ENCODE data around the gene NFILZ. TPM values are rescaled to one million over a fixed set of nuclear protein-coding genes. Genes with fewer than 3 reads are reported as not detected.
A peak's percentile ranks its signal among the peaks of the same experiment; 100 is the strongest.

Gene NFILZ
- total RNA-seq, 6 donors from 2014 or later, result not detected

- H3K27ac ChIP-seq, result no peak overlapping the region
- H3K9me3 ChIP-seq, result no peaks in the 10 kb centered on the region
- 71 to 87% methylated on average over 2 to 5 of the region's 5 CpGs for WGBS, 2 donors
- H3K36me3 ChIP-seq, result no peaks in the 10 kb centered on the region
- H3K4me3 ChIP-seq, result no peak overlapping the region
- no peak for TF ChIP-seq POLR2A (IDR thresholded peaks at IDR 0.05)
- no peak for TF ChIP-seq POLR2AphosphoS5 (IDR thresholded peaks at IDR 0.05)
- no peak for TF ChIP-seq CTCF (IDR thresholded peaks at IDR 0.05)
- no peak for TF ChIP-seq EP300 (IDR thresholded peaks at IDR 0.05)
- ATAC-seq (ENCODE audit: low FRiP score in 2 of 2), result peak in 1 of 2 donors; percentile 8
- H3K4me1 ChIP-seq, result peaks cover 4 to 10% (median 6%) of the 10 kb centered on the region in 4 donors
- no peaks in the 10 kb centered on the region for H3K27me3 ChIP-seq
- DNase-seq, result no peak
These were observed 27.4 kb downstream of the NFILZ start for GRCh38 chr19:8657869-8658268.

- TF ChIP-seq POLR2AphosphoS5 (IDR thresholded peaks at IDR 0.05) (no peak), POLR2A (IDR thresholded peaks at IDR 0.05) (no peak), EP300 (IDR thresholded peaks at IDR 0.05) (no peak), CTCF (IDR thresholded peaks at IDR 0.05) (no peak)
- DNase-seq, result peak in 1 of 2 donors; percentile 45
These were observed 29.5 kb downstream of the NFILZ start for GRCh38 chr19:8659905-8660304.

GRCh38 chr19:8662263-8662662 lies 31.8 kb downstream of the NFILZ start:
- no peak for TF ChIP-seq POLR2A (IDR thresholded peaks at IDR 0.05)
- TF ChIP-seq CTCF (IDR thresholded peaks at IDR 0.05), result no peak
- no peak for TF ChIP-seq POLR2AphosphoS5 (IDR thresholded peaks at IDR 0.05)
- no peak for TF ChIP-seq EP300 (IDR thresholded peaks at IDR 0.05)
- DNase-seq (no peak), ATAC-seq (ENCODE audit: low FRiP score in 2 of 2) (no peak)
- WGBS, 2 donors, result 74 to 83% methylated on average over 4 of the region's 4 CpGs
- Histone ChIP-seq H3K9me3 (no peaks in the 10 kb centered on the region), H3K4me1 (peaks cover 0 to 8% (median 0%) of the 10 kb centered on the region in 4 donors), H3K27me3 (no peaks in the 10 kb centered on the region), H3K36me3 (no peaks in the 10 kb centered on the region), H3K4me3 (no peak overlapping the region), H3K27ac (no peak overlapping the region)

More at GRCh38 chr19:8659905-8660304, 29.5 kb downstream of the NFILZ start:
- 66 to 80% methylated on average over 3 to 7 of the region's 7 CpGs for WGBS, 2 donors
- no peak overlapping the region for H3K4me3 ChIP-seq
- no peak overlapping the region for H3K27ac ChIP-seq
- H3K36me3 ChIP-seq, result no peaks in the 10 kb centered on the region
- no peaks in the 10 kb centered on the region for H3K9me3 ChIP-seq
- no peaks in the 10 kb centered on the region for H3K27me3 ChIP-seq
- peaks cover 0 to 10% (median 2%) of the 10 kb centered on the region in 4 donors for H3K4me1 ChIP-seq
- ATAC-seq (ENCODE audit: low FRiP score in 2 of 2), result no peak

GRCh38 chr19:8663920-8664670 lies 33.7 kb downstream of the NFILZ start:
- Histone ChIP-seq H3K4me3 (no peak overlapping the region), H3K4me1 (peaks cover 0 to 8% (median 0%) of the 10 kb centered on the region in 4 donors), H3K27me3 (no peaks in the 10 kb centered on the region), H3K27ac (no peak overlapping the region), H3K36me3 (no peaks in the 10 kb centered on the region), H3K9me3 (no peaks in the 10 kb centered on the region)
- DNase-seq (peak; percentile 36 to 64), ATAC-seq (ENCODE audit: low FRiP score in 2 of 2) (peak; percentile 26 to 31)
- TF ChIP-seq POLR2A (IDR thresholded peaks at IDR 0.05), result no peak
- TF ChIP-seq CTCF (IDR thresholded peaks at IDR 0.05), result no peak
- 25 to 39% methylated on average over 8 to 21 of the region's 22 CpGs for WGBS, 2 donors

GRCh38 chr19:8664671-8665057 lies 34.2 kb downstream of the NFILZ start:
- TF ChIP-seq CTCF (IDR thresholded peaks at IDR 0.05), result no peak
- no peak for TF ChIP-seq POLR2AphosphoS5 (IDR thresholded peaks at IDR 0.05)
- TF ChIP-seq POLR2A (IDR thresholded peaks at IDR 0.05), result no peak
- TF ChIP-seq EP300 (IDR thresholded peaks at IDR 0.05), result no peak
- 66 to 74% methylated on average over 2 to 4 of the region's 4 CpGs for WGBS, 2 donors
- H3K4me1 ChIP-seq, result peaks cover 0 to 8% (median 0%) of the 10 kb centered on the region in 4 donors

More at GRCh38 chr19:8664671-8665057, 34.2 kb downstream of the NFILZ start:
- DNase-seq (no peak), ATAC-seq (ENCODE audit: low FRiP score in 2 of 2) (no peak)
- no peaks in the 10 kb centered on the region for H3K9me3 ChIP-seq
- no peak overlapping the region for H3K4me3 ChIP-seq
- no peaks in the 10 kb centered on the region for H3K36me3 ChIP-seq
- H3K27ac ChIP-seq, result no peak overlapping the region
- H3K27me3 ChIP-seq, result no peaks in the 10 kb centered on the region
